ENCODE measurements around the gene PHAF1. TPM values are rescaled to one million over a fixed set of nuclear protein-coding genes. Genes with fewer than 3 reads are reported as not detected.

The PHAF1 gene
- total and polyA plus RNA-seq, 9 of the 15 experiments (the other 6 are each of a cell fraction or from before 2014, with no cell fraction given): 5.1 to 25.4 (median 13.8) TPM

- TF ChIP-seq GTF3C2 (IDR thresholded peaks at IDR 0.05; ENCODE audit: borderline replicate concordance, extremely low read depth, insufficient read length) (no peak), MXI1 (IDR thresholded peaks at IDR 0.05; ENCODE audit: low read depth, low read length) (no peak), ZSCAN32 (CRISPR knock-in tag; IDR thresholded peaks at IDR 0.05) (peak; percentile 1; the same call in 1 of the 2 replicates), HDGF (IDR thresholded peaks at IDR 0.05) (no peak), SUPT5H (IDR thresholded peaks at IDR 0.05) (no peak), CC2D1A (IDR thresholded peaks at IDR 0.05) (0 out of 2 replicates have a peak, but pooled peaks have one; percentile 11), CBX1 (IDR thresholded peaks at IDR 0.05; ENCODE audit: low read depth) (no peak), DLX4 (CRISPR knock-in tag; IDR thresholded peaks at IDR 0.05) (no peak), MTA3 (IDR thresholded peaks at IDR 0.05; ENCODE audit: borderline replicate concordance) (no peak), NEUROD1 (IDR thresholded peaks at IDR 0.05; ENCODE audit: borderline replicate concordance, low read depth, low read length, partially characterized antibody) (no peak), ZNF280A (IDR thresholded peaks at IDR 0.05; ENCODE audit: low read depth, partially characterized antibody) (no peak)
- TF ChIP-seq, protein P1, sequence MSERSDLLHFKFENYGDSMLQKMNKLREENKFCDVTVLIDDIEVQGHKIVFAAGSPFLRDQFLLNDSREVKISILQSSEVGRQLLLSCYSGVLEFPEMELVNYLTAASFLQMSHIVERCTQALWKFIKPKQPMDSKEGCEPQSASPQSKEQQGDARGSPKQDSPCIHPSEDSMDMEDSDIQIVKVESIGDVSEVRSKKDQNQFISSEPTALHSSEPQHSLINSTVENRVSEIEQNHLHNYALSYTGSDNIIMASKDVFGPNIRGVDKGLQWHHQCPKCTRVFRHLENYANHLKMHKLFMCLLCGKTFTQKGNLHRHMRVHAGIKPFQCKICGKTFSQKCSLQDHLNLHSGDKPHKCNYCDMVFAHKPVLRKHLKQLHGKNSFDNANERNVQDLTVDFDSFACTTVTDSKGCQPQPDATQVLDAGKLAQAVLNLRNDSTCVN (CRISPR knock-in tag; IDR thresholded peaks at IDR 0.05): no peak
- TF ChIP-seq, protein P2, sequence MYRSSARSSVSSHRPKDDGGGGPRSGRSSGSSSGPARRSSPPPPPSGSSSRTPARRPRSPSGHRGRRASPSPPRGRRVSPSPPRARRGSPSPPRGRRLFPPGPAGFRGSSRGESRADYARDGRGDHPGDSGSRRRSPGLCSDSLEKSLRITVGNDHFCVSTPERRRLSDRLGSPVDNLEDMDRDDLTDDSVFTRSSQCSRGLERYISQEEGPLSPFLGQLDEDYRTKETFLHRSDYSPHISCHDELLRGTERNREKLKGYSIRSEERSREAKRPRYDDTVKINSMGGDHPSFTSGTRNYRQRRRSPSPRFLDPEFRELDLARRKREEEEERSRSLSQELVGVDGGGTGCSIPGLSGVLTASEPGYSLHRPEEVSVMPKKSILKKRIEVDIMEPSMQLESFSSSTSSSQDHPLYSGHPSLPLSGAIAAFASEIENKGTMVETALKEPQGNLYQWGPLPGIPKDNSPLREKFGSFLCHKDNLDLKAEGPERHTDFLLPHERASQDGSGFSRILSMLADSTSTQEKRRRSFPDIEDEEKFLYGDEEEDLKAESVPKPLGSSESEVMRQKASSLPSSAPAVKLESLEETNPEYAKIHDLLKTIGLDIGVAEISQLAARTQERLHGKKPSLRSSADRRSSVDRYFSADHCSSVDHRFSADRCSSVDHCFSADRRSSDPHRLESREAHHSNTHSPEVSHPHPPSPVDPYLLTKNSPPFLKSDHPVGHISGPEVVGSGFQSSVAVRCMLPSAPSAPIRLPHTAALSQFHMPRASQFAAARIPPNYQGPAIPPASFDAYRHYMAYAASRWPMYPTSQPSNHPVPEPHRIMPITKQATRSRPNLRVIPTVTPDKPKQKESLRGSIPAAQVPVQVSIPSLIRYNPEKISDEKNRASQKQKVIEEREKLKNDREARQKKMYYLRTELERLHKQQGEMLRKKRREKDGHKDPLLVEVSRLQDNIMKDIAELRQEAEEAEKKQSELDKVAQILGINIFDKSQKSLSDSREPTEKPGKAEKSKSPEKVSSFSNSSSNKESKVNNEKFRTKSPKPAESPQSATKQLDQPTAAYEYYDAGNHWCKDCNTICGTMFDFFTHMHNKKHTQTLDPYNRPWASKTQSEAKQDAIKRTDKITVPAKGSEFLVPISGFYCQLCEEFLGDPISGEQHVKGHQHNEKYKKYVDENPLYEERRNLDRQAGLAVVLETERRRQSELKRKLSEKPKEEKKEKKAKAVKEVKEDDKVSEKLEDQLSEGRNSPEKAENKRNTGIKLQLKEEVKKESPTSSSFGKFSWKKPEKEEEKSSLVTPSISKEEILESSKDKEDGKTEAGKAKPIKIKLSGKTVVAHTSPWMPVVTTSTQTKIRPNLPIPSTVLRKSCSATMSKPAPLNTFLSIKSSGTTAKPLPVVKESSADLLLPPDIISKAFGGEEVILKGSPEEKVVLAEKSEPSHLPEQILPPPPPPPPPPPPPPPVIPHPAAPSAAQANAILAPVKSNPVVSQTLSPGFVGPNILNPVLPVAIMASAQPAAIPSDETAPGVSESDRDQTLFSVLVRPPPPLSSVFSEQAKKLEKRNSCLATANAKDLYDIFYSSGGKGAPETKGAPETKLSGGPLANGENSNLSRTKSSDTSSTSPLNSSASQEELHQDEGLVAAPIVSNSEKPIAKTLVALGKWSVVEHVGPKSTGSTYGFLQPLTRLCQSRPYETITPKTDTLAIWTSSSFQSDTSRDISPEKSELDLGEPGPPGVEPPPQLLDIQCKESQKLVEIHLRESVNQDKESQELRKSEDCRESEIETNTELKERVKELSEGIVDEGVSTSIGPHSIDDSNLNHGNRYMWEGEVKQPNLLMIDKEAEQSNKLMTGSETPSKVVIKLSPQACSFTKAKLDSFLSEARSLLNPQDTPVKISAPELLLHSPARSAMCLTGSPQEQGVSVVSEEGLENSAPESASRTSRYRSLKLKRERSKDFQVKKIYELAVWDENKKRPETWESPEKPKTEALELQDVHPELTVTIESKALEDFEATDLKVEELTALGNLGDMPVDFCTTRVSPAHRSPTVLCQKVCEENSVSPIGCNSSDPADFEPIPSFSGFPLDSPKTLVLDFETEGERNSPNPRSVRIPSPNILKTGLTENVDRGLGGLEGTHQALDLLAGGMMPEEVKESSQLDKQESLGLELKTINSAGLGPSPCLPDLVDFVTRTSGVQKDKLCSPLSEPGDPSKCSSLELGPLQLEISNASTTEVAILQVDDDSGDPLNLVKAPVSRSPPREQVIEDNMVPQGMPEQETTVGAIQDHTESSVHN (IDR thresholded peaks at IDR 0.05; ENCODE audit: borderline replicate concordance in 1 of 2, low read depth in 1 of 2): no peak
Observed at GRCh38 chr16:67169642-67170167, 60.0 kb downstream of the PHAF1 start (continued).

Data from K562 (cell line).